ENCODE results near the gene SLC5A1.
A peak's percentile ranks its signal among the peaks of the same experiment; 100 is the strongest.
"Not testable (repeated sequence)": the region's sequence is repeated elsewhere in the genome, so short reads cannot be mapped to it uniquely, and the experiment has no call there.

SLC5A1 gene

DNA sequence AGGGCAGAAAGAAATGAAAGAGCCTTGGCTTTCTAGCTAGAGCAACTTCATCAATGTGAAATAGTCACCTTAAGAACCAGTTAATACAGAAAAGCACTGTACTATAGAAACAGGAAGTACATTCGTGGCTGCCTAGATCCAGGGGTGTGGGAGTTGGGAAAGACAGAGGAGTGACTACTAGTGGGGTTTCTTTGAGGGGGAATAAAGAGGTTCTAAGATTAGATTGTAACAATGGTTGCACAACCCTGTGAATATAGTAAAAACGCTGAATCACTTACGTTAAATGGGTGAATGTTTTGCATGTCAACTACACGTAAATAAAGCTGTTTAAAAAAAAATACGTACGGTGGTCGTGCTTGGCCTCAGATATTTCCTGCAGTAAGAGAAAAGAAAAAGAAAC, 107.6 kb downstream of the SLC5A1 start:
- not testable (repeated sequence) for FAIRE-seq

DNA sequence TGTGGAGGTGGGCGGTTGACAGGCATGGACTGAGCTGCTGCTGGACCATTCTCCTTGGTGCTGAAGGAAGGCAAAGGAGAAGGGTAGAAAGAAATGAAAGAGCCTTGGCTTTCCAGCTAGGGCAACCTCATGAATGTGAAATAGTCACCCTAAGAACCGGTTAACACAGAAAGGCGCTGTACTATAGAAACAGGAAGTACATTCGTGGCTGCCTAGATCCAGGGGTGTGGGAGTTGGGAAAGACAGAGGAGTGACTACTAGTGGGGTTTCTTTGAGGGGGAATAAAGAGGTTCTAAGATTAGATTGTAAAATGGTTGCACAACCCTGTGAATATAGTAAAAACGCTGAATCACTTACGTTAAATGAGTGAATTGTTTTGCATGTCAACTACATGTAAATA, 108.6 kb downstream of the SLC5A1 start:
- FAIRE-seq: not testable (repeated sequence)

DNA sequence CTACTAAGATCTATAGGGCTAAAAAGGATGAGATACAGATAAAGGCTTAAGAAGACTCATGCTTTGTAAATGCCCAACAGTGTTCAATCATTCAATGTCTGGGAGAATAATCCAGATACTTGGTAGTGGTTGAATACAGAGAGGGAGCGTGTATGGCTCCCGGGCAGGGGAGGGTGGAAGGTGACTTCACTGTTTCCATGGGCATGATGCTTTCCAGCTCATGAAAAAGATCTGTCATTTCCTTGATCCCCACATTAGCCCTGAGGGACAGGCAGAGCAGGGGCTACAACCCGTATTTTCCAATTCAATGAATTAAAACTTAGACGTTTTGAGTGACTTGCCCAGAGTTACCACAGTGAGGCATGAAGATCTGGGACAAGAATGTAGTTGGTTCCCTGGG, 111.7 kb downstream of the SLC5A1 start:
- FAIRE-seq: not testable (repeated sequence)

DNA sequence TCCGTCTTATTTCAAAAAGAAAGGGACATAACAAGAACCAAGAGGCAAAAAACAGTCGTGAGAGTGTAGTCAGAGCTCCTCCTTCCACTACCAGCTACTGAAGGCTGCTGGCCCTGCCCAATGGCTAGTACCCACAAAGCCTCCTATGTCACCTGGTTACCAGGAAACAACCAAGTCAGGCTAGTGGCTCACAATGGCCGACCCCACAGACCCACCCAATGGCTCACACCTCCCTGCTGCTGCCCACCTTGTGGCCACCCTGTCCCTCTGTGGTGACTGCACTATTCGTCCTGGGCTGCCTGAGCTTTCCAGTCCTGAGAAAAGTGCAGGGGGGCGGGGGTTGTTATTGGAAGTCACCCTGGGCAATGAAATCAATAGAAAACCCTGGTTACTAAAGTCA, 114.6 kb downstream of the SLC5A1 start:
- FAIRE-seq: not testable (repeated sequence)

DNA sequence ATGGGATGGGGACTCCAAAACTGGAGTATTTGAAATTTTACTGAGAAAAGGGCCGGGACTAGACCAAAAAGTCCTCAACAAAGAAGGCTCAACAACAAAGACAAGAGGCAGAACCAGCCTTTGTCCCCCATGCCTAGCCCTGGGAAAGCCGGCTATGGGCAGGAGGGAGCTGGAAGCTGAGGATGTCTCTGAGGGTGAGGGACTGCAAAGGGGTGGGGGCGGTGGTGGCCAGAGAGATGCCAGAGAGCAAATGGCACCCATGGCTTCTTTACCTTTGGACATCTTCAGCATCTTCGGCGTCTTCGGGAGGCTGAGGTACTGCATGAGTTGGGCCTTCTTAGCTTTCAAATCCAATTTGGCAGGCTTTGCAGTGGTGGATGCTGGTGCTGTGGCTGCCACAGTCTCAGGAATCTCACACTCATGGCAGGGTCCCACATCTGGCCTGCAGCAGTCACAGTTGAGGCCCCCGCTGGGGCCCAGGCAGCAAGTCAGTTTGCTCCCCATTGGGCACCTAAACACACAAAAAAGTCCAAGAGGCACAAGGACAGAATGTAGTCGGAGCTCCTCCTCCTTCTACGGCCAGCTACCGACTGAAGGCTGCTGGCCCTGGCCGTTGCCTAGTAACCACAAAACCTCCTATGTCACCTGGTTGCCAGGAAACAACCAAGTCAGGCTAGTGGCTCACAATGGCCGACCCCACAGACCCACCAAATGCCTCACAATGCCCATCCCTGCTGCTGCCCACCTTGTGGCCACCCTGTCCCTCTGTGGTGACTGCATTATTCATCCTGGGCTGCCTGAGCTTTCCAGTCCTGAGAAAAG, 115.9 kb downstream of the SLC5A1 start, which contains the start of gene C22orf42:
C22orf42 (minus strand) TSS at position 592 of the 822 bp plus-strand sequence; CDS start at position 504, 88 bp downstream.
- FAIRE-seq: peak; percentile 24

DNA sequence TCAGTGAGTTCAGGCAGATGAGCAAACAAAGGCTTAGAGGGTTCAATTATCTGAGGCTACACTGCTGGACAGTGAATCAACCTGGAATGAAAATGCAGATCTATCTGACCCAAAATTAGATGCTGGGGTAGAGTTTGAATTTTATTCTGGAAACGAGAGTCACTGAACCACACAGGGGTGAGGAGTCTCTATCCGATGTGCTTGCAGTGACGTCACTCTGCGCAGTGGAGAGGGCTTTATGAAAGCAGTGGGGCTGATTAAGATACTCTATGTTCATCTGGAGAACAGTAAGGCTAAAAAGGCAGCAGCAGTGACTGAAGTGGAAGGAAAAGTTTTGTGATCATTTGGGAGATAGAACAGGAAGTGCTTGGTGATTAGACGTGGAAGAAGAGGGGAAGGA, 117.3 kb downstream of the SLC5A1 start:
- not testable (repeated sequence) for FAIRE-seq
